HepG2 (cell line): Measurements from ENCODE around the gene DENND2D. TPM values are rescaled to one million over a fixed set of nuclear protein-coding genes. Genes with fewer than 3 reads are reported as not detected.

Experiments
- ATAC-seq: fragments of 200-7000 bp; cut with Tn5 transposase; 3 replicates; pipeline ENCODE4 v1.9.1; 2020; ENCODE audit warnings: mild to moderate bottlenecking, moderate library complexity
- BruUV-seq: library from RNA; stranded (reverse); fragments of 400-500 nt; replicated peaks from 2 replicates; lab custom pipeline; 2021; lab: Mats Ljungman, UMichigan
- CTCF ChIA-PET: fragments of 300-600 bp; formaldehyde crosslinking; extraction: SDS; loops from one replicate; lab custom pipeline; 2021; ENCODE audit warnings: low total read pairs, inconsistent platforms, low intra/inter-chr PET ratio; lab: Yijun Ruan, JAX
- POLR2A ChIA-PET: fragments of 350-600 bp; sonication (Branson Sonifier 250); formaldehyde crosslinking; loops from one replicate; lab custom pipeline; 2020; ENCODE audit warnings: antibody characterized with exemption, inconsistent platforms; lab: Yijun Ruan, JAX
- DNase-seq: peaks from one replicate; pipeline ENCODE4 v3.0.0-alpha.2; 2015; ENCODE audit warnings: low spot score
- FAIRE-seq: peaks from 3 replicates; lab custom pipeline; 2011; peaks lifted over from hg19 to GRCh38; lab: Jason Lieb, UNC
- H2AFZ ChIP-seq: one replicate; pipeline ENCODE4 v1.6.1; 2011; ENCODE audit warnings: low read length, inconsistent platforms
- H3K27ac ChIP-seq: fragments of 300-600 bp; 3 replicates; pipeline ENCODE4 v1.8.0; 2011; ENCODE audit warnings: mixed run types, mild to moderate bottlenecking, mixed read lengths, low read length, inconsistent platforms; ENCODE audit not compliant: insufficient read depth; ENCODE audit errors: extremely low read length
- H3K27me3 ChIP-seq, 2 experiments: fragments of 200-600 bp in 1 of 2; 2 replicates in 1 of 2; 3 replicates in 1 of 2; pipeline versions ENCODE4 v1.6.0 to v1.8.0; 2011; ENCODE audit warnings: low read length in 2 of 2, mild to moderate bottlenecking in 2 of 2, moderate library complexity in 2 of 2, inconsistent platforms in 1 of 2; ENCODE audit not compliant: insufficient read depth in 2 of 2, control insufficient read depth in 1 of 2
- H3K36me3 ChIP-seq, 2 experiments: fragments of 200-600 bp in 1 of 2; replicated peaks in 1 of 2; 2 replicates in 1 of 2; 3 replicates in 1 of 2; pipeline versions ENCODE4 v1.5.1 to v1.8.0; 2011; ENCODE audit warnings: low read length in 2 of 2, inconsistent platforms in 1 of 2; ENCODE audit not compliant: insufficient read depth in 2 of 2, control insufficient read depth in 1 of 2
- H3K4me1 ChIP-seq: 2 replicates; pipeline ENCODE4 v1.5.1; 2012; ENCODE audit warnings: low read length, inconsistent platforms; ENCODE audit not compliant: insufficient read depth
- H3K4me2 ChIP-seq: 2 replicates; pipeline ENCODE4 v1.6.0; 2011; ENCODE audit warnings: low read depth, low read length, inconsistent platforms
- H3K4me3 ChIP-seq, 3 experiments: fragments of 200-600 bp in 1 of 3; sonication (generic), shearing (Covaris generic) in 1 of 3; replicated peaks in 1 of 3; 2 replicates each; pipeline ENCODE4 v1.5.1; 2011 to 2016; ENCODE audit warnings: low read length in 3 of 3, inconsistent platforms in 2 of 3, low read depth in 2 of 3, mild to moderate bottlenecking in 2 of 3, control low read depth in 1 of 3, mixed read lengths in 1 of 3; ENCODE audit not compliant: insufficient read depth in 1 of 3
- H3K79me2 ChIP-seq: one replicate; pipeline ENCODE4 v1.6.1; 2011; ENCODE audit warnings: low read length, inconsistent platforms; ENCODE audit not compliant: insufficient read depth
- H3K9ac ChIP-seq: 2 replicates; pipeline ENCODE4 v1.6.0; 2011; ENCODE audit warnings: mild to moderate bottlenecking, low read depth, low read length, inconsistent platforms; ENCODE audit not compliant: insufficient read depth
- H3K9me3 ChIP-seq: 2 replicates; pipeline ENCODE4 v1.5.1; 2012; ENCODE audit warnings: mild to moderate bottlenecking, low read length
- H4K20me1 ChIP-seq: 2 replicates; pipeline ENCODE4 v1.6.0; 2011; ENCODE audit warnings: inconsistent platforms, mild to moderate bottlenecking, low read length, moderate library complexity; ENCODE audit not compliant: insufficient read depth
- PHF21A ChIP-seq: sonication (generic); formaldehyde crosslinking; IDR thresholded peaks from 2 replicates; pipeline ENCODE4 v1.5.0; 2020; ENCODE audit warnings: mild to moderate bottlenecking, missing genetic modification reagents
- SETDB1 ChIP-seq: sonication (generic); formaldehyde crosslinking; IDR thresholded peaks from 2 replicates; pipeline ENCODE4 v1.5.1; 2020; ENCODE audit warnings: missing genetic modification reagents, mild to moderate bottlenecking, borderline replicate concordance
- ZNF280D ChIP-seq: sonication (generic); formaldehyde crosslinking; IDR thresholded peaks from 2 replicates; pipeline ENCODE4 v1.5.1; 2020; ENCODE audit warnings: mild to moderate bottlenecking, missing genetic modification reagents
- WGBS: methylation state at CpG from one replicate; pipeline ENCODE4 v1.1.6; 2017; ENCODE audit warnings: low lambda C conversion rate; 5-methylcytosine and 5-hydroxymethylcytosine counted together
- in situ Hi-C: cut with HindIII; loops from 2 replicates; pipeline ENCODE4 v1.10.0; 2017; ENCODE audit warnings: low pct_unique_long_range_greater_than_20kb; ENCODE audit not compliant: extremely low pct_ligation_motif_present
- intact Hi-C: fragments of 100-400 bp; cut with micrococcal nuclease; formaldehyde crosslinking; loops from one replicate; pipeline ENCODE4 v1.10.0; 2022; ENCODE audit not compliant: unreplicated experiment
- polyA plus RNA-seq, 8 experiments: library from polyadenylated mRNA; depleted of rRNA in 3 of 8; stranded (reverse) in 7 of 8; unstranded in 1 of 8; fragments of >200 nt; fragmentation: Illumina TruSeq in 4 of 8; extraction: Trizol in 4 of 8; gene quantifications; 2 replicates each; pipeline versions ENCODE4 v1.2.1 to v1.2.3, GENCODE V29; 2011 to 2016; ENCODE audit warnings: low read depth in 4 of 8, missing spikeins in 1 of 8, mixed read lengths in 1 of 8; ENCODE audit not compliant: insufficient read depth in 1 of 8
- total RNA-seq, 5 experiments: library from RNA; depleted of rRNA; stranded (reverse); fragments of >200 nt; fragmentation: Illumina TruSeq; extraction: Trizol; gene quantifications; 2 replicates each; pipeline ENCODE4 v1.2.3, GENCODE V29; 2016; ENCODE audit warnings: low read depth in 1 of 5

The DENND2D gene
- total and polyA plus RNA-seq, 2 of the 13 experiments (the other 11 are each of a cell fraction or from before 2014, with no cell fraction given) = 0.04 TPM; not detected in 1

DNA sequence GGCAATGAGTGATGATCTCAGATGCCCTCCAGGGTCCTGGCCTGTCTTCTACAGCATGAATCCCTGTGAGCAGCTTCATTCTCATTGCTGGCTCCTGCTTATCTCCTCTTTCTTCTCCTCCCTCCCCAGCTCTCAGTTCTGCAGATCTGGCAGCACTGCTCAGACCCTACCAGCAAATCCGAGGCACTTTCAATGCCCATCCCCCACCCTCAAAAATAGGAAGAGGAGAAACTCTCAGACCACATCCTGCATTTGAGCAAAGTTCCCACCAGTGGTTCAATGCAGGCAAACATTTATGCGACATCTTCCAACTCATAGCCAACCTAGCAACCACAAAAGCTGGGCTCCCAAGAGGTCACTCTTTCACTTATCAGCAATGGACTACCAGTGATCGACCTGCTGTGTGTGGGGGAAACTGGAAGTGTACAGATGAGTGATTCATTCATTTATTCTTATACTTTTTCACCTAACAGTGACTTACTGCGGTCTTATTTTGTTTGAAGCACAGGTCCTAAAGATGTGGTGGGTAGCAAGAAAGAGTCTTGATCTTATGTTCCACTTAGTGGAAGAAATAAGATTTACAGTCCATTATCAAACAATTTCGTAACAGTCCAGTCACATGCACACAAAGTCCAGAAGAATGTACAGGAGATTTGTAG, 21.3 kb upstream of the DENND2D start:
- no peaks in the 10 kb centered on the region for H3K9me3 ChIP-seq
- FAIRE-seq (no peak), DNase-seq (no peak), ATAC-seq (peak; percentile 66)
- in situ Hi-C loops (loop anchor here (5.0 kb wide), 2 partner anchors 111 to 181 kb away; no protein-coding TSS in a partner anchor), intact Hi-C loops (loop anchor here (2.0 to 5.0 kb wide), 3 partner anchors 126 to 189 kb away; no protein-coding TSS in a partner anchor)
- BruUV-seq = no TSS peak
- no peaks in the 10 kb centered on the region for H4K20me1 ChIP-seq
- peaks cover 45% of the 10 kb centered on the region for H3K4me1 ChIP-seq
- ChIA-PET POLR2A (interaction anchor here (1.5 kb wide), 1 partner anchor 196 kb away, joined by 4 read pairs; no protein-coding TSS in a partner anchor), CTCF (interaction anchor here (1.6 to 5.1 kb wide), 3 partner anchors 48 to 178 kb away, joined by 4 to 77 read pairs (median 17); no protein-coding TSS in a partner anchor)
- H3K9ac ChIP-seq = no peak overlapping the region
- WGBS = 1% methylated on average over 5 of the region's 5 CpGs
- no peaks in the 10 kb centered on the region for H3K36me3 ChIP-seq
- no peak overlapping the region for H2AFZ ChIP-seq
- H3K27ac ChIP-seq = no peak overlapping the region
- no peak overlapping the region; a peak in 1 of 6 replicates for H3K4me3 ChIP-seq
- 0 out of 2 replicates have a peak, but pooled peaks have one; percentile 18 for TF ChIP-seq PHF21A (CRISPR knock-in tag)
- no peak for TF ChIP-seq SETDB1 (CRISPR knock-in tag)
- TF ChIP-seq ZNF280D = no peak
- no peaks in the 10 kb centered on the region; a peak in 1 of 5 replicates for H3K27me3 ChIP-seq
- no peaks in the 10 kb centered on the region for H3K79me2 ChIP-seq
- peak overlapping the region; percentile 71 for H3K4me2 ChIP-seq
